Activated CD8-positive, alpha-beta T cell treated with anti-CD3 and anti-CD28 coated beads, Interleukin-2, amount 10 ng/mL, durations not matched to agents 7 days and 5 days (primary cell): Measurements from ENCODE around the gene PCDH9. TPM values are rescaled to one million over a fixed set of nuclear protein-coding genes. Genes with fewer than 3 reads are reported as not detected.

ENCODE experiments used
- ATAC-seq: fragments of 150-1000 bp; cut with Tn5 transposase; one replicate; pipeline ENCODE4 v1.10.0; 2021; ENCODE audit warnings: moderate library complexity
- CTCF ChIA-PET: fragments of 350-600 bp; sonication (Branson Sonifier 250); formaldehyde crosslinking; loops from one replicate; lab custom pipeline; 2021; ENCODE audit warnings: antibody characterized with exemption; lab: Charles Lee
- POLR2A ChIA-PET: fragments of 350-600 bp; sonication (Branson Sonifier 250); formaldehyde crosslinking; loops from one replicate; lab custom pipeline; 2021; ENCODE audit warnings: antibody characterized with exemption; lab: Charles Lee
- DNase-seq: peaks from one replicate; pipeline ENCODE4 v3.0.0-alpha.2; 2020
- H3K27ac Mint-ChIP-seq: one replicate; pipeline ENCODE4 v1.8.0; 2021; ENCODE audit warnings: mild to moderate bottlenecking, mixed read lengths
- H3K27me3 Mint-ChIP-seq: one replicate; pipeline ENCODE4 v1.8.0; 2021; ENCODE audit warnings: low read depth, mixed read lengths
- H3K36me3 Mint-ChIP-seq: one replicate; pipeline ENCODE4 v1.8.0; 2021; ENCODE audit warnings: low read depth, mixed read lengths
- H3K4me1 Mint-ChIP-seq: one replicate; pipeline ENCODE4 v1.8.0; 2021; ENCODE audit warnings: low read depth, mixed read lengths
- H3K4me3 Mint-ChIP-seq: one replicate; pipeline ENCODE4 v1.8.0; 2021; ENCODE audit warnings: mild to moderate bottlenecking, mixed read lengths
- H3K9me3 Mint-ChIP-seq: one replicate; pipeline ENCODE4 v1.8.0; 2022; ENCODE audit warnings: mixed read lengths; ENCODE audit not compliant: insufficient read depth
- total RNA-seq, 2 experiments: library from RNA; stranded (reverse); gene quantifications; one replicate each; pipeline ENCODE4 v1.2.3, GENCODE V29; 2021

Gene PCDH9
- total RNA-seq, 2 experiments from 2014 or later: 0.08 to 0.13 TPM

GRCh38 chr13:66365101-66365500 is 865.0 kb downstream of the PCDH9 start:
- no peak overlapping the region for H3K27ac Mint-ChIP-seq
- ChIA-PET CTCF (no interaction called here), POLR2A (no interaction called here)
- no peak for ATAC-seq
- DNase-seq: no peak
- H3K27me3 Mint-ChIP-seq: no peaks in the 10 kb centered on the region
- no peaks in the 10 kb centered on the region for H3K36me3 Mint-ChIP-seq
- H3K4me1 Mint-ChIP-seq: no peaks in the 10 kb centered on the region
- no peaks in the 10 kb centered on the region for H3K9me3 Mint-ChIP-seq
- H3K4me3 Mint-ChIP-seq: no peak overlapping the region

- Mint-ChIP-seq H3K4me1 (no peaks in the 10 kb centered on the region), H3K36me3 (no peaks in the 10 kb centered on the region), H3K4me3 (no peak overlapping the region), H3K27ac (no peak overlapping the region), H3K27me3 (no peaks in the 10 kb centered on the region), H3K9me3 (no peaks in the 10 kb centered on the region)
- ChIA-PET CTCF (no interaction called here), POLR2A (no interaction called here)
- ATAC-seq (no peak), DNase-seq (no peak)
Observed at GRCh38 chr13:66364346-66364745, 865.8 kb downstream of the PCDH9 start.

- Mint-ChIP-seq H3K9me3 (no peaks in the 10 kb centered on the region), H3K27ac (no peak overlapping the region), H3K4me1 (no peaks in the 10 kb centered on the region), H3K36me3 (no peaks in the 10 kb centered on the region), H3K27me3 (no peaks in the 10 kb centered on the region), H3K4me3 (no peak overlapping the region)
- POLR2A ChIA-PET: no interaction called here
- ATAC-seq: no peak
- CTCF ChIA-PET: no interaction called here
- no peak for DNase-seq
Observed at GRCh38 chr13:66362485-66362884, 867.7 kb downstream of the PCDH9 start.

- POLR2A ChIA-PET: no interaction called here
- no peaks in the 10 kb centered on the region for H3K9me3 Mint-ChIP-seq
- H3K4me3 Mint-ChIP-seq: no peak overlapping the region
- H3K27me3 Mint-ChIP-seq: no peaks in the 10 kb centered on the region
- ATAC-seq: no peak
- DNase-seq: no peak
- H3K27ac Mint-ChIP-seq: no peak overlapping the region
- no peaks in the 10 kb centered on the region for H3K36me3 Mint-ChIP-seq
- CTCF ChIA-PET: no interaction called here
- no peaks in the 10 kb centered on the region for H3K4me1 Mint-ChIP-seq
Observed at GRCh38 chr13:66359910-66360552, 870.1 kb downstream of the PCDH9 start.

- POLR2A ChIA-PET: no interaction called here
Observed at GRCh38 chr13:66359393-66359792, 870.7 kb downstream of the PCDH9 start.

GRCh38 chr13:66358564-66358963 is 871.6 kb downstream of the PCDH9 start:
- ChIA-PET CTCF (no interaction called here), POLR2A (no interaction called here)
- Mint-ChIP-seq H3K9me3 (no peaks in the 10 kb centered on the region), H3K36me3 (no peaks in the 10 kb centered on the region), H3K27me3 (no peaks in the 10 kb centered on the region), H3K27ac (no peak overlapping the region), H3K4me3 (no peak overlapping the region), H3K4me1 (no peaks in the 10 kb centered on the region)
- ATAC-seq: no peak
- DNase-seq: no peak

More at GRCh38 chr13:66359393-66359792, 870.7 kb downstream of the PCDH9 start:
- no peak overlapping the region for H3K27ac Mint-ChIP-seq
- no peak overlapping the region for H3K4me3 Mint-ChIP-seq
- no peak for ATAC-seq
- H3K36me3 Mint-ChIP-seq: no peaks in the 10 kb centered on the region
- H3K4me1 Mint-ChIP-seq: no peaks in the 10 kb centered on the region
- DNase-seq: no peak
- no peaks in the 10 kb centered on the region for H3K9me3 Mint-ChIP-seq
- no peaks in the 10 kb centered on the region for H3K27me3 Mint-ChIP-seq
- CTCF ChIA-PET: no interaction called here

GRCh38 chr13:66357463-66357862 is 872.7 kb downstream of the PCDH9 start:
- no peak overlapping the region for H3K4me3 Mint-ChIP-seq
- H3K36me3 Mint-ChIP-seq: no peaks in the 10 kb centered on the region
- no peaks in the 10 kb centered on the region for H3K9me3 Mint-ChIP-seq
- DNase-seq (no peak), ATAC-seq (no peak)
- no peak overlapping the region for H3K27ac Mint-ChIP-seq
- CTCF ChIA-PET: no interaction called here
- POLR2A ChIA-PET: no interaction called here
- H3K27me3 Mint-ChIP-seq: no peaks in the 10 kb centered on the region
- no peaks in the 10 kb centered on the region for H3K4me1 Mint-ChIP-seq

GRCh38 chr13:66354879-66355751 is 875.0 kb downstream of the PCDH9 start:
- Mint-ChIP-seq H3K4me3 (no peak overlapping the region), H3K27ac (no peak overlapping the region), H3K4me1 (no peaks in the 10 kb centered on the region), H3K36me3 (no peaks in the 10 kb centered on the region), H3K9me3 (no peaks in the 10 kb centered on the region), H3K27me3 (no peaks in the 10 kb centered on the region)
- DNase-seq: no peak
- no peak for ATAC-seq
- CTCF ChIA-PET: no interaction called here
- POLR2A ChIA-PET: no interaction called here

- Mint-ChIP-seq H3K27me3 (no peaks in the 10 kb centered on the region), H3K4me3 (no peak overlapping the region), H3K4me1 (no peaks in the 10 kb centered on the region), H3K9me3 (no peaks in the 10 kb centered on the region), H3K36me3 (no peaks in the 10 kb centered on the region), H3K27ac (no peak overlapping the region)
- DNase-seq: no peak
- ATAC-seq: no peak
- CTCF ChIA-PET: no interaction called here
- POLR2A ChIA-PET: no interaction called here
Observed at GRCh38 chr13:66353664-66354063, 876.5 kb downstream of the PCDH9 start.

- H3K4me3 Mint-ChIP-seq: no peak overlapping the region
- DNase-seq: no peak
Observed at GRCh38 chr13:66349966-66350365, 880.2 kb downstream of the PCDH9 start.

GRCh38 chr13:66348745-66349690 is 881.1 kb downstream of the PCDH9 start:
- Mint-ChIP-seq H3K27me3 (no peaks in the 10 kb centered on the region), H3K4me3 (no peak overlapping the region), H3K4me1 (no peaks in the 10 kb centered on the region), H3K36me3 (no peaks in the 10 kb centered on the region), H3K27ac (no peak overlapping the region), H3K9me3 (no peaks in the 10 kb centered on the region)
- POLR2A ChIA-PET: no interaction called here
- ATAC-seq (no peak), DNase-seq (no peak)
- CTCF ChIA-PET: no interaction called here

More at GRCh38 chr13:66349966-66350365, 880.2 kb downstream of the PCDH9 start:
- H3K27me3 Mint-ChIP-seq: no peaks in the 10 kb centered on the region
- H3K36me3 Mint-ChIP-seq: no peaks in the 10 kb centered on the region
- H3K9me3 Mint-ChIP-seq: no peaks in the 10 kb centered on the region
- no peak for ATAC-seq
- ChIA-PET CTCF (no interaction called here), POLR2A (no interaction called here)
- no peaks in the 10 kb centered on the region for H3K4me1 Mint-ChIP-seq
- H3K27ac Mint-ChIP-seq: no peak overlapping the region
